B cell (primary cell): ENCODE data around the gene RHOD.

ENCODE experiments used
- EZH2 ChIP-seq: IDR thresholded peaks from 2 replicates; pipeline ENCODE4 v1.6.1; 2012; ENCODE audit warnings: borderline replicate concordance, low read depth, mild to moderate bottlenecking, moderate library complexity, low read length; ENCODE audit not compliant: insufficient read depth, poor library complexity, severe bottlenecking
- TF ChIP-seq, protein P1 (sequence below): fragments of 200-600 bp; IDR thresholded peaks from one replicate; pipeline ENCODE4 v1.8.0; 2022; ENCODE audit warnings: antibody characterized with exemption, mild to moderate bottlenecking

DNA sequence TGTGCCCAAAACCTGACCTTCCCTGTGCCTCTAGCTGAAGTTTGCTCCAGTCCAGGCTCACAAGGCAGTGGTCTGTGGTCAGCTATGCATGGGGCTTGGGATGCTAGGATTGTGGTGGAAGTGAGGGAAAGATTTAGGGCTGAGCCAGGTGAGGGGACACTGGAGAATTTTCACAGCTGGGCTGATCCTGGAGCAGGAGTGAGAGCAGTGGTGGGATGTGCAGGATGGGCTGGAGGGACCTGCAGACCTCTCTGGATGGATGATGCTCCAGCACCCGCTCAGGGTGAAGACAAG lies 38.5 kb downstream of the RHOD start:
- TF ChIP-seq, protein P1, sequence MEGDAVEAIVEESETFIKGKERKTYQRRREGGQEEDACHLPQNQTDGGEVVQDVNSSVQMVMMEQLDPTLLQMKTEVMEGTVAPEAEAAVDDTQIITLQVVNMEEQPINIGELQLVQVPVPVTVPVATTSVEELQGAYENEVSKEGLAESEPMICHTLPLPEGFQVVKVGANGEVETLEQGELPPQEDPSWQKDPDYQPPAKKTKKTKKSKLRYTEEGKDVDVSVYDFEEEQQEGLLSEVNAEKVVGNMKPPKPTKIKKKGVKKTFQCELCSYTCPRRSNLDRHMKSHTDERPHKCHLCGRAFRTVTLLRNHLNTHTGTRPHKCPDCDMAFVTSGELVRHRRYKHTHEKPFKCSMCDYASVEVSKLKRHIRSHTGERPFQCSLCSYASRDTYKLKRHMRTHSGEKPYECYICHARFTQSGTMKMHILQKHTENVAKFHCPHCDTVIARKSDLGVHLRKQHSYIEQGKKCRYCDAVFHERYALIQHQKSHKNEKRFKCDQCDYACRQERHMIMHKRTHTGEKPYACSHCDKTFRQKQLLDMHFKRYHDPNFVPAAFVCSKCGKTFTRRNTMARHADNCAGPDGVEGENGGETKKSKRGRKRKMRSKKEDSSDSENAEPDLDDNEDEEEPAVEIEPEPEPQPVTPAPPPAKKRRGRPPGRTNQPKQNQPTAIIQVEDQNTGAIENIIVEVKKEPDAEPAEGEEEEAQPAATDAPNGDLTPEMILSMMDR = no peak
- no peak for TF ChIP-seq EZH2
